Measurements from ENCODE around the gene CMTM7.

- no peak for TF ChIP-seq REST (IDR thresholded peaks at IDR 0.05; ENCODE audit: insufficient read depth in 1 of 2, low read depth in 2 of 2, low read length in 2 of 2)
- no peak for TF ChIP-seq TAF1 (IDR thresholded peaks at IDR 0.05; ENCODE audit: borderline replicate concordance, insufficient read depth, low read length)
- TF ChIP-seq SIN3A (IDR thresholded peaks at IDR 0.05; ENCODE audit: borderline replicate concordance, insufficient read depth, low read length): no peak
- no peak for TF ChIP-seq POLR2AphosphoS5 (IDR thresholded peaks at IDR 0.05; ENCODE audit: low read depth, low read length)
Measured at GRCh38 chr3:32450992-32451659, 59.5 kb downstream of the CMTM7 start.
